IMR-90 (cell line): Measurements from ENCODE around the gene CDH1. TPM values are rescaled to one million over a fixed set of nuclear protein-coding genes. Genes with fewer than 3 reads are reported as not detected.

Experiments
- ATAC-seq: fragments of 200-7000 bp; cut with Tn5 transposase; 2 replicates; pipeline ENCODE4 v1.9.1; 2020; ENCODE audit warnings: low read depth, mild to moderate bottlenecking, moderate library complexity
- BruUV-seq: library from RNA; stranded (reverse); fragments of 400-500 nt; replicated peaks from 2 replicates; lab custom pipeline; 2021; lab: Mats Ljungman, UMichigan
- CTCF ChIA-PET: fragments of 300-600 bp; formaldehyde crosslinking; extraction: SDS; loops from one replicate; lab custom pipeline; 2021; ENCODE audit warnings: antibody characterized with exemption; lab: Yijun Ruan, JAX
- POLR2A ChIA-PET: fragments of 300-600 bp; sonication (Branson Sonifier 250); formaldehyde crosslinking; loops from one replicate; lab custom pipeline; 2022; ENCODE audit warnings: antibody characterized with exemption; ENCODE audit not compliant: unreplicated experiment; lab: Charles Lee
- DNase-seq: peaks from one replicate; pipeline ENCODE4 v3.0.0; 2013
- H2AFZ ChIP-seq: replicated peaks from 2 replicates; pipeline ENCODE3; 2013; ENCODE audit warnings: low read length, mild to moderate bottlenecking; ENCODE audit not compliant: poor library complexity
- H2AK5ac ChIP-seq: 2 replicates; pipeline ENCODE4 v1.6.1; 2013; ENCODE audit warnings: low read depth, low read length, inconsistent platforms
- H2AK9ac ChIP-seq: replicated peaks from 2 replicates; pipeline ENCODE3; 2013; ENCODE audit warnings: mild to moderate bottlenecking, low read depth, low read length, moderate library complexity; ENCODE audit not compliant: poor library complexity
- H2BK120ac ChIP-seq: 2 replicates; pipeline ENCODE4 v1.6.1; 2013; ENCODE audit warnings: low read depth, low read length, inconsistent platforms
- H2BK15ac ChIP-seq: 3 replicates; pipeline ENCODE4 v1.6.1; 2013; ENCODE audit warnings: low read depth, low read length, inconsistent platforms
- H2BK20ac ChIP-seq: 2 replicates; pipeline ENCODE4 v1.6.1; 2013; ENCODE audit warnings: low read depth, mild to moderate bottlenecking, inconsistent platforms, low read length, moderate library complexity
- H2BK5ac ChIP-seq: 2 replicates; pipeline ENCODE4 v1.6.1; 2013; ENCODE audit warnings: mild to moderate bottlenecking, low read depth, low read length, inconsistent platforms; ENCODE audit not compliant: poor library complexity, severe bottlenecking
- H3K14ac ChIP-seq: replicated peaks from 2 replicates; pipeline ENCODE4 v1.6.1; 2013; ENCODE audit warnings: low read depth, low read length, inconsistent platforms
- H3K18ac ChIP-seq: 2 replicates; pipeline ENCODE4 v1.6.1; 2013; ENCODE audit warnings: low read depth, low read length, control low read depth
- H3K23ac ChIP-seq: 2 replicates; pipeline ENCODE4 v1.6.1; 2013; ENCODE audit warnings: low read depth, low read length, inconsistent platforms
- H3K27ac ChIP-seq: 2 replicates; pipeline ENCODE4 v1.5.1; 2013; ENCODE audit warnings: mild to moderate bottlenecking, control low read depth, low read length; ENCODE audit not compliant: insufficient read depth
- H3K27me3 ChIP-seq: 2 replicates; pipeline ENCODE4 v1.6.1; 2013; ENCODE audit warnings: low read length; ENCODE audit not compliant: control insufficient read depth, insufficient read depth
- H3K36me3 ChIP-seq: 2 replicates; pipeline ENCODE4 v1.6.1; 2013; ENCODE audit warnings: low read length, mixed read lengths; ENCODE audit not compliant: control insufficient read depth, insufficient read depth
- H3K4ac ChIP-seq: 2 replicates; pipeline ENCODE4 v1.6.1; 2013; ENCODE audit warnings: low read depth, low read length, inconsistent platforms
- H3K4me1 ChIP-seq: 2 replicates; pipeline ENCODE4 v1.6.1; 2013; ENCODE audit warnings: low read length, mixed read lengths; ENCODE audit not compliant: control insufficient read depth, insufficient read depth
- H3K4me2 ChIP-seq: 2 replicates; pipeline ENCODE4 v1.6.1; 2013; ENCODE audit warnings: low read depth, mild to moderate bottlenecking, control low read depth, low read length, moderate library complexity
- H3K4me3 ChIP-seq: 2 replicates; pipeline ENCODE4 v1.5.1; 2013; ENCODE audit warnings: low read depth, mild to moderate bottlenecking, control low read depth, low read length, moderate library complexity; ENCODE audit not compliant: insufficient read depth
- H3K56ac ChIP-seq: 2 replicates; pipeline ENCODE4 v1.6.1; 2013; ENCODE audit warnings: low read length, inconsistent platforms; ENCODE audit not compliant: insufficient read depth; ENCODE audit errors: extremely low read depth
- H3K79me1 ChIP-seq, 2 experiments: 2 replicates each; pipeline ENCODE4 v1.6.1; 2013; ENCODE audit warnings: low read length in 2 of 2, inconsistent platforms in 1 of 2, low read depth in 1 of 2
- H3K9ac ChIP-seq: 2 replicates; pipeline ENCODE4 v1.6.1; 2013; ENCODE audit warnings: low read depth, low read length, control low read depth
- H3K9me1 ChIP-seq: 2 replicates; pipeline ENCODE4 v1.6.1; 2013; ENCODE audit warnings: low read length, inconsistent platforms; ENCODE audit not compliant: insufficient read depth
- H3K9me3 ChIP-seq: 2 replicates; pipeline ENCODE4 v1.6.1; 2013; ENCODE audit warnings: low read length; ENCODE audit not compliant: control insufficient read depth, insufficient read depth
- H4K20me1 ChIP-seq: 2 replicates; pipeline ENCODE4 v1.6.1; 2013; ENCODE audit warnings: low read length, inconsistent platforms; ENCODE audit not compliant: insufficient read depth
- H4K5ac ChIP-seq: 2 replicates; pipeline ENCODE4 v1.6.1; 2013; ENCODE audit warnings: mild to moderate bottlenecking, low read depth, low read length, control low read depth
- H4K8ac ChIP-seq, 2 experiments: 2 replicates each; pipeline ENCODE4 v1.6.1; 2013; ENCODE audit warnings: low read depth in 2 of 2, low read length in 2 of 2, control low read depth in 1 of 2, inconsistent platforms in 1 of 2
- H4K91ac ChIP-seq: 2 replicates; pipeline ENCODE4 v1.6.1; 2013; ENCODE audit warnings: low read depth, low read length, inconsistent platforms; ENCODE audit not compliant: insufficient read depth
- ELK1 ChIP-seq: fragments of 150-350 bp; IDR thresholded peaks from 2 replicates; pipeline ENCODE4 v1.6.1; 2016; ENCODE audit warnings: low read depth, mild to moderate bottlenecking, low read length, moderate library complexity, borderline replicate concordance
- FOS ChIP-seq: fragments of 150-350 bp; IDR thresholded peaks from 2 replicates; pipeline ENCODE4 v1.6.1; 2016; ENCODE audit warnings: low read depth, low read length
- MAZ ChIP-seq: IDR thresholded peaks from 2 replicates; pipeline ENCODE4 v1.6.1; 2012; ENCODE audit warnings: low read depth, mild to moderate bottlenecking, low read length, improper control_type of control experiment, moderate library complexity, borderline replicate concordance
- MXI1 ChIP-seq: IDR thresholded peaks from 2 replicates; pipeline ENCODE4 v1.6.1; 2012; ENCODE audit warnings: low read depth, mild to moderate bottlenecking, low read length, moderate library complexity, borderline replicate concordance
- NFE2L2 ChIP-seq: fragments of 150-350 bp; IDR thresholded peaks from 2 replicates; pipeline ENCODE4 v1.6.1; 2016; ENCODE audit warnings: low read depth, mild to moderate bottlenecking, low read length
- WGBS, 2 experiments: methylation state at CpG; one replicate each; pipeline versions ENCODE4 v1.1.5 to v1.1.7; 2013; ENCODE audit warnings: missing lambda C conversion rate in 2 of 2; ENCODE audit not compliant: insufficient read length in 1 of 2; ENCODE audit errors: extremely low coverage in 2 of 2; 5-methylcytosine and 5-hydroxymethylcytosine counted together
- dilution Hi-C: fragments of 300-500 bp; cut with HindIII; formaldehyde crosslinking; loops from one replicate; pipeline ENCODE4 v1.14.3; 2018; ENCODE audit warnings: low sequenced_read_pairs; ENCODE audit not compliant: unreplicated experiment
- in situ Hi-C: fragments of 300-500 bp; cut with MboI; formaldehyde crosslinking; loops from 3 replicates; pipeline ENCODE4 v1.14.3; 2019; ENCODE audit warnings: low sequenced_read_pairs, inconsistent platforms, mixed read lengths
- intact Hi-C: fragments of 100-400 bp; cut with micrococcal nuclease; formaldehyde crosslinking; loops from 2 replicates; pipeline ENCODE4 v1.10.0; 2022
- polyA plus RNA-seq, 3 experiments: library from polyadenylated mRNA; depleted of rRNA; stranded (reverse); fragments of >200 nt; gene quantifications; 2 replicates each; pipeline ENCODE4 v1.2.3, GENCODE V29; 2012; ENCODE audit warnings: low replicate concordance in 1 of 3
- total RNA-seq: library from RNA; depleted of rRNA; stranded (reverse); fragments of >200 nt; gene quantifications from 2 replicates; pipeline ENCODE4 v1.2.3, GENCODE V29; 2012
- TF ChIP-seq, protein P1 (sequence below): conservative IDR thresholded peaks from 2 replicates; pipeline ENCODE4 v1.5.1; 2012; ENCODE audit warnings: mild to moderate bottlenecking, low read depth, low read length, improper control_type of control experiment

Gene CDH1
- total and polyA plus RNA-seq, 2 of the 4 experiments (the other 2 are of a cell fraction): under 0.01 TPM; not detected in 1

DNA sequence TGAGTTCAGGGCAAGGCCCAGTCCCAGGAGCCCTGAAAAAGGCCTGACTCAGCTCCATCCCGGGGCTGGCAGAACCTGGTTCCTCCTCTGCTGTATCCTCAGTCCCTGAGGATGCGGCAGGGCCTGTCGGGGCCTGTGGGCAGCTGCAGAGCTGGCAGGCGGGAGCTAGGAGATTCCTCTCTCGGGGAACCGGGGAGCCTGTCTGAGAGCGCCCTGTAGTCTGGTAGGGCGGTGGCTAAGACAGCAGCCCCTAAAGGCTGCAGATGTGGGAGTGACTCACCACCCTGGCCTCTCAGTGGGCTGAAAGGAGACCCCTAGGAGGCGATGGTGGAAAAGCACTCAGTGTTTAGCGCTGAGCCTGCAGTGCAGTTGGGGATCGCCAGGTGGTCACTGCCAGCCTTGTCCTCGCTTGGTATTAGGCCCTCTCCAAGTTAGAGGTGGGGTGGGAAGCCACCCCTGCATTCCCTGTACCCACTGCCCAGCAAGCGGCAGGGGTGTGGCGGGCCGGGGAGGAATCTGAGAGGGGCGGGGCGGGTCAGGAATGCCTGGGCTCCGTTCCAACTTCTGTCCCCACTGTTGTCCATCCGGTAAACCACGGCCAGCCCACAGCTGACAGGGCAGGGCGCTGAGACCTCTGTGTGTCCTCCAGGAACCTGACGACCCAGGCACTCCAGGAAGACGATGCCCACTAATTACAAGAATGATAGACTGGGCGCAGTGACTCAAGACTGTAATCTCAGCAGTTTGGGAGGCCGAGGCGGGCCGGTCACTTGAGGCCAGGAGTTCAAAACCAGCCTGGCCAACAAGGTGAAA is 29.5 kb upstream of the CDH1 start:
- H2BK120ac ChIP-seq: no peak overlapping the region
- H3K4me3 ChIP-seq: no peak overlapping the region
- no peak overlapping the region for H3K4me2 ChIP-seq
- WGBS, 2 experiments: 44% methylated on average over 4 of the region's 27 CpGs; no CpG with 5 or more reads in 1 of the 2 experiments
- no peak overlapping the region for H3K27ac ChIP-seq
- intact Hi-C loops (loop anchor here (10.0 kb wide), 1 partner anchor 173 kb away; the partner anchor contains the start of gene ZFP90), in situ Hi-C loops (loop anchor here (10.0 kb wide), 1 partner anchor 407 kb away; no protein-coding TSS in a partner anchor), dilution Hi-C loops (no loop called here)
- H2BK20ac ChIP-seq: no peak overlapping the region
- H3K9me1 ChIP-seq: no peaks in the 10 kb centered on the region
- CTCF ChIA-PET: interaction anchor here (0.6 kb wide), 1 partner anchor 9 kb away, joined by 4 read pairs; no protein-coding TSS in a partner anchor
- TF ChIP-seq, protein P1, sequence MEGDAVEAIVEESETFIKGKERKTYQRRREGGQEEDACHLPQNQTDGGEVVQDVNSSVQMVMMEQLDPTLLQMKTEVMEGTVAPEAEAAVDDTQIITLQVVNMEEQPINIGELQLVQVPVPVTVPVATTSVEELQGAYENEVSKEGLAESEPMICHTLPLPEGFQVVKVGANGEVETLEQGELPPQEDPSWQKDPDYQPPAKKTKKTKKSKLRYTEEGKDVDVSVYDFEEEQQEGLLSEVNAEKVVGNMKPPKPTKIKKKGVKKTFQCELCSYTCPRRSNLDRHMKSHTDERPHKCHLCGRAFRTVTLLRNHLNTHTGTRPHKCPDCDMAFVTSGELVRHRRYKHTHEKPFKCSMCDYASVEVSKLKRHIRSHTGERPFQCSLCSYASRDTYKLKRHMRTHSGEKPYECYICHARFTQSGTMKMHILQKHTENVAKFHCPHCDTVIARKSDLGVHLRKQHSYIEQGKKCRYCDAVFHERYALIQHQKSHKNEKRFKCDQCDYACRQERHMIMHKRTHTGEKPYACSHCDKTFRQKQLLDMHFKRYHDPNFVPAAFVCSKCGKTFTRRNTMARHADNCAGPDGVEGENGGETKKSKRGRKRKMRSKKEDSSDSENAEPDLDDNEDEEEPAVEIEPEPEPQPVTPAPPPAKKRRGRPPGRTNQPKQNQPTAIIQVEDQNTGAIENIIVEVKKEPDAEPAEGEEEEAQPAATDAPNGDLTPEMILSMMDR: no peak
- TF ChIP-seq FOS (no peak), MAZ (no peak), MXI1 (no peak), NFE2L2 (no peak), ELK1 (no peak)
- H2BK15ac ChIP-seq: no peak overlapping the region
- no peaks in the 10 kb centered on the region for H3K9me3 ChIP-seq
- H3K4me1 ChIP-seq: peaks cover 2% of the 10 kb centered on the region; the same call in 1 of the 2 replicates
- no peak overlapping the region for H3K9ac ChIP-seq
- peak overlapping the region; percentile 46 for H2AFZ ChIP-seq
- H4K8ac ChIP-seq: no peak overlapping the region
- H3K18ac ChIP-seq: no peak overlapping the region
- H3K14ac ChIP-seq: no peak overlapping the region
- ATAC-seq: peak; percentile 49
- peaks cover 11% of the 10 kb centered on the region for H3K27me3 ChIP-seq
- no TSS peak for BruUV-seq
- no peak overlapping the region for H3K56ac ChIP-seq
- H3K79me1 ChIP-seq: no peaks in the 10 kb centered on the region
- POLR2A ChIA-PET: no interaction called here
- DNase-seq: no peak
- no peak overlapping the region for H3K23ac ChIP-seq
- no peak overlapping the region for H2BK5ac ChIP-seq
- no peak overlapping the region for H2AK5ac ChIP-seq
- no peaks in the 10 kb centered on the region for H3K36me3 ChIP-seq
- no peaks in the 10 kb centered on the region for H4K20me1 ChIP-seq
- no peak overlapping the region for H3K4ac ChIP-seq
- H4K5ac ChIP-seq: no peak overlapping the region
- no peak overlapping the region for H4K91ac ChIP-seq
- H2AK9ac ChIP-seq: no peak overlapping the region
